Umbilical cord (tissue), 2 donors: Measurements from ENCODE around the gene ATP8A2. TPM values are rescaled to one million over a fixed set of nuclear protein-coding genes. Genes with fewer than 3 reads are reported as not detected.
"Not testable (repeated sequence)": the region's sequence is repeated elsewhere in the genome, so short reads cannot be mapped to it uniquely, and the experiment has no call there.

ENCODE experiments used
- DNase-seq: peaks from one replicate; pipeline ENCODE4 v3.0.0-alpha.2; 2015; ENCODE audit warnings: low spot score
- total RNA-seq: library from RNA; depleted of rRNA; stranded (reverse); fragments of >200 nt; gene quantifications from one replicate; pipeline ENCODE4 v1.2.3, GENCODE V29; 2014; ENCODE audit warnings: low replicate concordance; ENCODE audit not compliant: insufficient read depth

ATP8A2 gene
- total RNA-seq, 1 donor from 2014 or later: 1.7 TPM

DNA sequence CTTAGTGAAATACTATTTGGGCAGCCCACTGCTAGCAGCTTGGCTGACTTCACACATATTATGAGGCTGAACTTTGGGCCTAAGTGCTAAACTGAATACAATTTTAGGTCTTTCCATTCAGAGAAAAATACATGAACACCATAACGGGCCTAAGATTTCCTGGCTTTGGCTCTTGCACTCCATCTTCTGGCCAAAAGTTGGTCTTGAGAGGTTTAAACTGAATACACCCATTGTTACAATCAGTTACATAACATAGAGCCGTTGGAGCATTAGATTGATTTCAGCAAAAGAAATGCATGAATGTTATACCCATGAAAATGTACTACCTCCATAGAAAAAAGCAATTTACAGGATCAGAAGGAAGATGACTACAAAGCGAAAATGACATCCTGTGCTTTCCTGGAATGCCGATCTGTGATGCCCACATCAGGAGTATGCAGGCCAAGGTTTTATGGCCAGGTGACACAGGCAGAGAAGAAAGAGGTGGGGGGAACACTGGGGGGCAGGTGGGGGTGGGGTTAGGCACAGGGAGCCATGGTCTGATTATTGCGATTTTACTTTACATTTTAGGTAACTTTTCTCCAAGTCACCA, 691.2 kb downstream of the ATP8A2 start:
- DNase-seq: peak; percentile 68

DNA sequence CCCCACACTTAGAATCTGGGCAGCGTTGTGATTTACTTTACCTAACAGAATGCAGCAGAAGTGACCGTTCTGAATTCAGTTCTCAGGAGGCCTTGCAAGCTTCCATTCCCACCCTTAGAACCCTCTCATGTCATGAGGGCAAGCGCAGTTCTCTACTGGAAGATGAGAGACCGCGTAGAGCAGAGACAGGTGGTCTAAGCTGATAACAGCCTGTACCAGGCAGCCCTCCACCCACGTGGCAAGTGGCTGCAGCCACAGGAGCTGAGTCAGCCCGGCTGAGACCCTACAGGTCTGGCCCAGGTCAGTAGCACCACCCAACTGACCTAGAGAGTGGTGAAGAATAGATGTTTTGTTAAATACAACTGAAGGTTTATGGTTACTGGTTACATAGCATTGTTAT, 694.7 kb downstream of the ATP8A2 start:
- DNase-seq: not testable (repeated sequence)

- DNase-seq: no peak
Measured at GRCh38 chr13:26067601-26068000, 695.8 kb downstream of the ATP8A2 start.

- not testable (repeated sequence) for DNase-seq
Measured at GRCh38 chr13:26068372-26068771, 696.6 kb downstream of the ATP8A2 start.

DNA sequence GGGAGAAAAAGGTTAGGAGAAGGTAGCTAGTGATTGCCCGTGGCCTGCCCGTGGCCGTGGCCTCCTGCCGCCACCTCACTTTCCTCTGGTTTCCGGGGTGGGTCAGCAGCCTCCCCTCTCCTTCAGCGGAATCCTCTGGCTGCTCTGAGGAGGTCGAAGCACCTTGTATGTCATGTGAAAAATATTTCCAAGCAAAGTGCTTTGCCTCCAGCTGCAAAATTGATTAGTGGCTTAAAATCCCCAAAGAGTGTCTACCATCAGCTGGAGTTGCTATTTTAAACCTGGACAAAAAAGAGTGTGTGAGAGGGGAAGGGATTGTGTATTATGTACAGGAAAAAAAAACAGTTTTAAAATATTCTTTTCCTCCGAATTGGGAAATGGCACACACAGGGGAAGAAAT, 697.9 kb downstream of the ATP8A2 start:
- not testable (repeated sequence) for DNase-seq

DNA sequence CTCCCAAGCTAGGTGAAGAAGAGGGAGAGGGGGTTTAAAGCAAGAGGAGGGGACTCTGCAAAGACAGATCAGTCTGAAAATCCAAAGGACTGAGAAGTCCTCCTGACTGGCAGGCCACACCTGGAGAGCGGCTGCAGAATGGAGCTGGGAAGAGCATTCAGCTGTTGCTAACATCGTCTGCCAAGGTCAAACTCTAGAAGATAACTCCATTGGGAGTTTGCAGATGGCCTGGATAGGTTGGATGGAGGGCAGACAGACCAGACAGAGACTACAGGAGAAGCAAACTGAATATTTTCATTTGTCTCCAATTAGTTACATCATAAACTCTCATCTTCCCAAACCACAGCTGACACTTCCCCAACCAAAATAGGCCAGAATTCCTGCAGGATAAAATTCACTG, 699.9 kb downstream of the ATP8A2 start:
- no peak for DNase-seq

DNA sequence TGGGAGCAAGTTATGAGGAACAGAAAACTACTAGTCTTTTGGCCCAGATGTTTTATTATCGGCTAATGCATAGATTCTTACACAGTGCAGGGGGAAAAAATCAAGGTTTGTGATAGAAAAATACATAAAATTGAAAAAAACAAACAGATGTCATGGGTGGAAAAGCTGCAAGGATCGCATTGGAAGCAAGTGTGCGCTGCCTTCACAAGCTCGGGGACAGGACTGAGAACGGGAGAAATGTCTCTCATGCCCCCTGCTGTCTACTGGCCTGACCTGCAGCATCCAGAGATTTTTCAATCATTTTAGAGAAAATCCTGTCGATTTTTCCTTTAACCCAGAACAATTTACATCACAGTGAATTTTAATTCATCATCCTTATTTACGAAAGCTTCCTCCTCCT, 700.6 kb downstream of the ATP8A2 start:
- not testable (repeated sequence) for DNase-seq

DNA sequence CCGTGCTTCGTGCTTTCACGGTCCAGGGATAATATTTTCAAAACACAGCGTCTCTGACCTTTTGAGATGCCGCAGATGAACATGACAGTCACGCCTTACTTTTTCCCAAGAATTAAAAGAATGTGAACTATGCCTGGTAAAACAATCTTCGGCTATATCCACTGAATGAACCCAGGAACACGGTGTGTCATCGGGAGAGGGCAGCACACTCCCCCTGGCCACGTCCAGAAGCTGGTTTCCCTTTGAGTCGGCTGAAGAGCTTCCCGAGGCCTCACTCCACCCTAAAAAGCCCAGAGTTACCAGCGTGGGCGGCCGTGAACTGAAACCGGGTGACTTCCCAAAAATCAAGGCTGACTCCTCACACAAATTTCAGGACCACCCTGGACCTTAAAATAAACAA, 702.9 kb downstream of the ATP8A2 start:
- DNase-seq: peak; percentile 18

Other genes with a start within 250 kb of the ATP8A2 start
- gene AMER2, start 199.7 kb upstream of the ATP8A2 start, total RNA-seq: 2.4 TPM
- gene MTMR6, start 84.5 kb upstream of the ATP8A2 start, total RNA-seq: 28.6 TPM
- gene NUP58, start 70.3 kb upstream of the ATP8A2 start, total RNA-seq: 127 TPM